ENCODE results near the gene BAIAP2.
A peak's percentile ranks its signal among the peaks of the same experiment; 100 is the strongest.
"Not testable (repeated sequence)": the region's sequence is repeated elsewhere in the genome, so short reads cannot be mapped to it uniquely, and the experiment has no call there.

BAIAP2 gene

DNA sequence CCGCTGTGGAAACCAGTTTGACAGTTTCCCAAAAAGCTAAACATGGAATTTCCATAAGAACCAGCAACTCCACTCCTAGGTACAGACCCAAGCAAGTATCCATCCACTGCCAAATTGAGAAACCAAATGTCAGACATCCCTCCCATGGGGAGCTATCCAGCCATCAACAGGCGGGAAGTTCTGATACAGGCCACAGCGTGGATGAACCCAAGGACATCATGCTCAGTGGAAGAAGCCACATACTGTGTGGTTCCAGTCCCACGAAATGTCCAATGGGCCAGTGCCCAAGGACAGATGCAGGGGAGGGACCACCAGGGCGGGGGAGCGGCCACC, 12.6 kb upstream of the BAIAP2 start:
- no peak for DNase-seq

DNA sequence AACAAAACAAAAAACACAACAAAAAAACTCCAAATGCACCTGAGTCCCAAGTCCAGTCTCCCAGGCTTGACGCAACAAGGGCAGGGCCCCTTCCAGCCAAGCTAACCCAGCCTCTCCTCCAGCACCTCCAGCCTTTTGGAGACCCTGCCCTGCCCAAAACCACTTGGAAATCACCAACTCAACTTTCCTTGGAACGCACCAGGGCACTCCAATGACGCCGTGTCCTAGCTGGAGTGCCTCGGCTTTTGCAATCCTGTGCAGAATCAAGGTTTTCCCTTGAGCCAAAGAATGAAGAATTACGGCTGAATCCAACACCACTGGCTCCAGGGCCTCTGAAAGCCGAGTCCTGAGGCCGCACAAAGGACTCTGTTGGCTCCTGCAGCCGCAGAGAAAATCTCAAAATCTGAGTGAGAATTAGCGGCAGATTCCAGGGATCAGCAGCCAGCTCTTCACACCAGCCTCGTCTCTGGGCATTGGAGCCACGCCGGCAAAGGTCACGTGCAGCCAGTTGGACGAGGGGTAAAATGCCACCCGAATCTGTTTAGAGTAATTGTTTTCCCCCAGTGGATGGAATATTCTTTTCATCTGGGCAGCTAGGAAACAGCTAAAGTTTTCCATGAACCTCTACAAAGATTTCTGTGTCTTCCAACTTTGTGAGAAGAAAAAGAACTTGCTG, 9.7 kb upstream of the BAIAP2 start:
- no peak for DNase-seq

DNA sequence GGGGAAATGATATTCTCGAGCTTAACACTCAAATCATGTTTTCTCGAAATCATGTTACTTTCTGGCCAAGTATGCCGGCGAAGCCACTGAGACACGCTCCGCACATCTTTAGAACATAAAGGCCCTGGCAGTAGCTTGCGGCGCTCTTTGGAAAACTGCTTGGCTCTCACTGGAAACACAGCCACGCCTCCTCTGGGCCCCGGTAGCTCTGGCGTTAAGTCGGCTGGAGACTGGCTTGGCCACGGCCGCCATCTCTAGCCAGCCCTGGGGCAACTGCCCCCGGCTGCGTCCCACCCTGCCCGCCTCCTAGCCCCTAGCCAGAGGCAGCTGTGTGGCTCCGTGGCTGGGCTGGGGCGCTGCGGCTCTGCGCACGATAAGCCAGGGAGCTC, 9.2 kb upstream of the BAIAP2 start:
- no peak for DNase-seq

DNA sequence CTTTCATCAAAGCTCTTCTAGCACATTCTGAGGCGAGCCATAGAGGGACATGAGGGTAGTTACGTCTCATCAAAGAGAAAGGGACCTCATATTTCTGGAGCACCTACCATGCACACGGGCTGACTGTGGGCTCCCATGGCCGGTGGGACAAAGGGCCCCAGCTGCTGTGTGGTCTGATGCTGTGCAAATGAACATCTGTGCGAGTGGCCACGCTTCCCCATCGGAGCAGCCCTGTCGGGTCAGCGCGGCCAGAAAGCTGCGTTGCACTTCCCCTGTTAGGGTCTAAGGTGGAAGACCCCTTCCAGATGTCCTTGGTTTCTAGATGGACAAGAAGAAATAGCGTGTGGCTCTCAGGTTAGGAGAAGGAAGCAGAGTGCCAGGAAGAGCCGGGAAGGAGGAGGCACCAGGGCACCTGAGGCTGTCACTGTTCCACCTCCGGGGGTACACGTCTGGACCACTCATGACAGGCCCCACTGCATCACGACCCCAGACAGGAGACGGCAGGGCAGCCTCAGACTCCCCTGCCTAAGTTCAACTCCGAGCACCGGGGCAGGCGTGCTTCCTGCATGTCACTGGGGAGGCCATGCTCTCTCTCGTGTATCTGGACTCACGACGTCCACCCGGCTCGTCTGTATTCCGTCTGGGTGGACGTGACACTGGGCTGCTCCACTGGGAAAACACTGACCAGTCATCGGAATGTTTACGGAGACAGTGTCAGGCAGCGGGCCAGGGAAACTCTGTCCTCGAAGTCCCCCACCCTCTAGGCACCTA, 8.5 kb upstream of the BAIAP2 start:
- no peak for DNase-seq

DNA sequence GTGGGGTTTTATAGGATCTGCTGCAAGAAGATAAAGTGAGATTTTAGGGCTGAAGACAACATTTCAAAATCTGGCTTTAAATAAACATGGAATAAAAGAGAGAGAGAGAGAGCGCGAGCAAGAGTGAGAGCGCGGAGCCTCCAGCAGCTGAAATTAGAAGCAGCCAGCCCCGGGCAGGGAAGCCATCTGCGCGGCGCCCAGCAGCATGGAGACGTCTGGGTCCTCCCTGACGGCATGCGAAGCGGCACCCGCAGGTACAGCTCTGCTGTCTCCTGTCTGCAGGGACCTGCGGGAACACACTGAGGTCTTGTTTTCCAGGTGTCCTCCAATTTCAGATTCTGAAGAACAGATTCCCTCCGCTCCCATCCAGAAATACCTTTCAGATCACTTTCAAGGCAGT, 7.9 kb upstream of the BAIAP2 start:
- DNase-seq, result no peak

DNA sequence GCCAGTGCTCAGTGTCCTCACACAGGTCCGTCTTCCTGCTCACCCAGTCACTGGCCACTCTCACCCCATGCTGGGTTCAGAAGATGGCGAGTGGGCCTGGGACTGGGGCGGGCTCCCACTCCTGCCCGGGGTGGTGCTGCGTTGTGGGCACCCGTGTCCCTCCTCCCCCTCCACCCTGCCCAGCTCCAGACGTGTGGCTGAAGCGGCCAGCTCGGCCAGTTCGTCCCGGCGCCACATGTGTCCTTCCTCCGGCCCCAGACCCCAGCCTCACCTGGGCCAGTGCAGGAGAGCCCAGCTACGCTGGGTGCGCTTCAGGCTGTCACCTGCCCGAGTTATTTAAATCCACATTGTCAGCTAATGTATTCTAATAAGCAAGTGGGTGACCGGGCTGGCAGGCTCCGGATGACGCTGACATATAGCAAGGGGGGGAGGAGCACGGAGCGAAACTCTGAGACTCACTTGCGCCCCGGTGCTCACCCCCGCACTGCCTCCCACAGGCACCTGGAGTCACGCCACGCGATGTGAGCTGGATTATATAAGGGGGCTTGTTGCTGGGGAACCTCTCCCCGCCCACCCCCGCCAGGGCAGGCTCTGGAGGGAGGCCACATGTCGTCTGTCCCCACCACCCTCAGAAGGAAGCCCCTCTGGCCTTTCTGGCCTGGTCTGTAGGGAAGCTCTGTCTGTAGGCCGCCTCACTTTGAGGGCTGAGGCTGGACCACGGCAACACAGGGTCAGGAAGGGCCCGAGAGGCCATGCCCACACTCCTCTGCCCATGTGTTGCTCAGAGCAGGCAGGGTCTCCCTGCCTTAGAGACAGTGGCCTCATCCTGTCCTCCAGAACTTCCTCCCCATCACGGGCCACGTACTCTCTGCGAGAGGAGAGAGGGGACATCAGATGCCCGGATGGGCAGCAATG, 7.1 kb upstream of the BAIAP2 start:
- no peak for DNase-seq

DNA sequence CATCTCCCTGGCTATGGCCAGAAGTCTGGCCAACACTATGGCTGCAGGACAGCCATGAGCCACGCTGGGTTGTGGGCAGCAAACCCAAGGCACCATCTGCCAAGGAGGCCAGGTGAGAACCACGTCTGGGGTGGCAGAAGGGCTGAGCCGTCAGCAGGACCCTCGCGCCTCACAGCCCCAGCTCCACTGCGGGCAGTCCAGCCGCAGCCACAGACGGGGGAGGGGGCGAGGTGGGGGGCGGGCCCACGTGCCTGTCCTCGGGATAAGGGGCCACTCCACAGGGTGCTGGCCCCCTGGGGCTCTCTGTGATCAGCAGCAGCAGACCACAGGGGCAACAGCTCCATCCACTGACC, 6.5 kb upstream of the BAIAP2 start:
- DNase-seq, result no peak

DNA sequence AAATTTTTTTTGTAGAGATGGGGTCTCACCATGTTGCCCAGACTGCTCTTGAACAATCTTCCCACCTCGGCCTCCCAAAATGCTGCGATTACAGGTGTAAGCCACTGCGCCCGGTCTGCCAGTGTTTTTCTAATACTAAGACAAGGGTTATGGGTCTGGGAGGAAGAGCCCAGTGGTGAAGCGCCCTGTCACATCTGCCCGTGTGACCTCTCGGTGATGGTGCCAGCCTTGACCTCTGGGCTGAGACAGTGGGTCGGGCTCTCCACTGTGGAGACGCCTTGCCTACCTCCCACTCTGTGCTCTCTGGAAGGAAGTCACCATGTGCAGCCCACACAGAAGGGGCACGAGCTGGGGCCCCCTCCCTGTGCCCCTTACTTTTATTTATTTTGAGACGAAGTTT, 5.1 kb upstream of the BAIAP2 start:
- DNase-seq, result no peak

DNA sequence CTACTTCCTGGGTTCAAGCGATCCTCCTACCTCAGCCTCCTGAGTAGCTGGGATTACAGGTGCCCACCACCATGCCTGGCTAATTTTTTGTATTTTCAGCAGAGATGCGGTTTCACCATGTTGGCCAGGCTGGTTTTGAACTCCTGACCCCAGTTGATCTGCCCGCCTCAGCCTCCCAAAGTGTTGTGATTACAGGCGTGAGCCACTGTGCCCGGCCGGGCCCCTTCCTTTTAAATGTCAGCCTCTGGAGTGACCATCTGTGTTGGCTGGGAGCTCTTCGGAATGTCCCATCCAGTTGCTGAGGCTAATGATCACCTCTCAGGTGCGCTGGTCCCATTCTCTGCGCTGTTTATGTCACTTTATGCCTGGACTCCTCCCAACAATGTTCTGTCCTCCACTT, 4.6 kb upstream of the BAIAP2 start:
- not testable (repeated sequence) for DNase-seq

DNA sequence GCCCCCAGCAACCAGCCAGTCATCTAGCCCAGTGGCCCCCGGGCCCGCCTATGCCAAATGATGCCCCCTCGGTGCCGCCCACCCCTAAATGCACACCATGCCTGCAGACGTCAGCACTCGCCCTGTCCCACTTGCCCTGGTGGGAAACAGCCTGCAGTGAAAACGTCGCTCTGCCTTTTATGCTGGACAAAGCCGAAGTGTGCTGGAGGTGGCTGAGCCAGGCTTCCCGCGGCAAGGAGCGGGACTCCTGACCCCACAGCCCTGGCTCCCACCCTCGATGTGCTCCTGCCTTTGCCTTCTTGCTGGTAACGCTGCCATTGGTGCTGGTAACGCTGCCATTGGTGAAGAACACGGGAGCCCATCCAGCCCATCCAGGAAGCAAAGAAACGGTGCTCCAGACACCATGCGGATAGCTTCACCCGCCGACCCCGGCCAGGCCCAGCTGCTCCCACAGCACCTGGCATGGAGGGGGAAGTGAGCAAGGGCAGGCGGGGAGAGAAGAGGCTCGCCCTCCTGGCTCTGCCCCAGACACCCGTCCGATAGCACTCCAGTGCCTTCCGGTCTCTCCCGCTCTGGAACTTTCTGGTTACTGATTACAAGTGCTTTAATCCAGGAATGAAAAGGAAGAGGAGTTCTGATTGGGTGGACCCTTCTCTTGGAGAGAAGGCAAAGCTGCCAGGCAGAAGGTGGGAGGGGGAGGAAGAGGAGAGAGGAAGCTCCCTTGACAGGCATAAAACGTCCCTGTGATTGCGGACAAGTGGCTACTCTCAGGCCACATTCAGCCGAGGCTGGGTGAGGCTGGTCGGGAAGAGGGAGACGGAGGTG, 4.0 kb upstream of the BAIAP2 start:
- DNase-seq, result no peak

DNA sequence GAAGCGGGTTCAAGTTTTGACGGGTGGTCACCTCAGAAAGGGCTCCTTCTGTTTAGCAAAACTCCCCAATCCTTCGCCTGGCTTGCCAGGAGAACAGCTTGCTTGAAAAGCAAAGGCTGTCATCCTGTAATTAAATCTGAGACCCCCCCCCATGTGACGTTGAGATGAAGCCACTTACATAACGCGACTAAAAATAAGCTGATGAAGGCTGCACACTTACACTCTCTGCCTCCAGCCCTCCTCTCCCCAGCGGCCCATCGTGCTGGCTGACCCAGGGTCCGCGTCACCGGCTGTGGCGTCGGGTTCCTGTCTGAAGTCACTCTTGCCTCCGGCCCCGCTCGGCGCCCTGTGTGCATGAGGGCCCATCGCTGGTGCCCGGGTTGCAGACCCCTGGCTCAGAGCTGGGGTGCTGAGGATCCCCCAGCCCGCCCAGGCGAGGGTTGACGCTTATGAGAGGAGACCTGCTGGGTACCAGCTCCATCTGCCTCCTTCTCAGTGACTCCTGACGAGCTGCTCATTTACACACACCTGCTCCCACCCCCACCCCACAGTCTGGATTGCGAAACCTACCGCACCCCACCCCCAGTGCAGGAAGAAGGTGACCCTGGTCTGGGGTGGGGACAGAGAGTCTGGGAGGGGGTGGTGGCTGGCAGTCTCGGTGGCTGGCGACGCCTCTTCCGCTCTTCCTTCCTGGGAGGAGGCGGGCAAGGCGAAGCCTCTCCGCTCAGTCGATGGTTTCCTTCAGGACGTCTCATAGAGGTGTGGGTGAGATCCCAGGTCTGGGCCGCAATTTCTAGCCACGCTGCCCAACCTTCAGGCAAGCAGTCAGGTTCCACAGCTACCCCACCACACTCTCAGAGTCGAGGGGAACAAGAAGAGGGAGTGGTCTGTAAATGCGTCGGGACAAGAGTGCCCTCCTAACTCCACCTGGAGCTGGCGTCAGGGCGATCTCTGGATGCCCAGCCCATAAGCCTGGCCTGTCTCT, 3.1 kb upstream of the BAIAP2 start:
- no peak for DNase-seq

DNA sequence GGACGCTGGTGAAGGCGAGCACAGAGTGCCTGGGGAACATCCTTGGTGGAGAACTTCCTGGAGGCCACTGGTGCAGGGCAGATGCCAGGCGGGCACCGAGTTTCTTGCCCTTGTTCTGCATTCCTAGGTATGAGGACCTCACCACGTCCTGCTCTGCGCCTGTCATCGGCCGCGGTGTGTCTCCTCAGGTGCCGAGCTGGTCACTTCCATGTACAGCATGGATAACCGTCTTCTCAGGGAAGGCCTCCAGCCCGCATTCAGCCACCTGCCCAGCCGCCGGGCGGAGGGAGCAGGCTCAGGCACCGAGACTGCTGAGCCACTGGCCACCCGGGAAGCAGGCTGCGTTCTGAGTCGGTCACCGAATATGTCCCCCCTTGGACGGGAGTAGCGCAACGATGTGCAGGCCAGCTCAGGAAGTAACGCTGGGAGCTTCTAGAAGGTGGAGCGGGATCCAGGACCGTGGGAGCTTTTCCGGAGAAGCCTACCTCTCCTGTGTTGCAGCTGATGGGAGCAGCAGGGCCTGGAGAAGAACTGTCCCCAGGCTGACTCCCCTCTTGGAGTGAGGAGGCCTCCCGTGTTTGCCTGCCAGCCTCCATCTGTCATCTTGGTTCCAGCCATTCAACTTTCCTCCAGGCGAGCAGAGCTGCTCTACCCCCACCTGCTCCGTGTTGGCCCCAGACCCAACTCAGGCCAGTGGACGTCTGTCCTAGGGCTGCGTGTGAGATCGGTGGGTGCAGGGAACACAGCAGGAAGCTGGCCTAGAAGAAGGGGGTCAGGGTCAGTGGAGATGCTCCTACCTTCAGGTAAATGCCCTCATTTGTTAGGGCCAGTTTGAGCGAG, 2.1 kb upstream of the BAIAP2 start:
- no peak for DNase-seq

DNA sequence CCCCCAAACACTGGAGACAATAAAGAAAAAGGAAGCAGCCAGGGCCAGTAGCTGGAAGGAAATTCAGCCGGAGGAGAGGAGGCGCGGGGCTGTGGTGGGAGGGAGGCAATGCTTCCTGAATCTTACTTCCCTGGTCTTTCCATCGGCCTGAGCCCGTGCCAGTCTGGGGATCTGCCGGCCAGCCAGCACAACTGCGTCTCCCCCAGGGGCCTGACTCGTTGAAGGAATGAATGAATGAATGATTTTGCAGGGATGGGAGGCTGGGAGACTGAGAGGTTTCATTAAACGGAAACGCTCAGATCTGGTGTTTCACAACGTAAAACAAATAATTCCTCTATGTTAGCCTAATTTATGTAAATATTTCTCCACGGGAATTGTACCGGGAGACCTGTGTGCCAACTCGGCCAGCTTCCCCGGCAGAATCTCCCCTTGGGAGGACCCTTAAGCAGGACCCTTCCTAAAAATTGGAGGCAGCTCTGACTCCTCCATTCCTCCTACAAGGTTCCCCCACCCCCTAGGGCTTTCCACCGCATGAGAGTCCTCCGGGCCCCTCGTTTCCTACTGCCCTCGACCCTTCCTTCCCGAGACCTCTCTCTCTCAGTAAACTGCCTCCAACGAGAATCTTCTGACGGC, 1.3 kb upstream of the BAIAP2 start:
- no peak for DNase-seq

DNA sequence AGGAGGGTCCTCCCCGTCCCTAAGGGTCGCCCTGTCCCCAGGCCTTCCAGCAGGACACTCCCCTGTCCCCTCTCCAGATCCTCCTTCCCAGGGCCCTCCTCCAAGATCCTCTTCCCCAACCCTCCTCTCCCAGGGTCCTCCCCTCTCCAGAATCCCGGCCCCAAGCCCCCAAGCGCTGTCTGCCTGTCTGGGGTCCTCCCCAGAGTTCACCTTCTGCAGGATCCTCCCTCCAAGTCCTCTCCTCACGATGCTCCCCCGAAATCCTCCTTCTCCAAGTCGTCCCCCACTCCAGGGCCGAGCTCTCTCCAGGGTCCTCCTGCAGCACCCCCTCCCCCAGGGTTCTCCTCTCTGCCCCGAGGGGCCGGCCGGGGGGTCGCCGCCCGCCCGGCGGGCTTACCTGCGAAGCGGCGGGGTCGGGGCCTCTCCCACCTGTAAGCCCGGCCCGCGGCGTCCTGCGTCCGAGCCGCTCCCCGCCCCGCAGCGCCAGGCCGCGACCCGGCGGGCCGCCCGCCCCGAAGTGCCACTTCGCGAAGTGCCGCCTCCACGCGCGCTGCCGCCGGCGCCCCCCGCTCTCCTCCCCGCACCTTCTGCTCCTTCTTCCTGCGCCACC, 678 bp upstream of the BAIAP2 start:
- DNase-seq, result no peak

DNA sequence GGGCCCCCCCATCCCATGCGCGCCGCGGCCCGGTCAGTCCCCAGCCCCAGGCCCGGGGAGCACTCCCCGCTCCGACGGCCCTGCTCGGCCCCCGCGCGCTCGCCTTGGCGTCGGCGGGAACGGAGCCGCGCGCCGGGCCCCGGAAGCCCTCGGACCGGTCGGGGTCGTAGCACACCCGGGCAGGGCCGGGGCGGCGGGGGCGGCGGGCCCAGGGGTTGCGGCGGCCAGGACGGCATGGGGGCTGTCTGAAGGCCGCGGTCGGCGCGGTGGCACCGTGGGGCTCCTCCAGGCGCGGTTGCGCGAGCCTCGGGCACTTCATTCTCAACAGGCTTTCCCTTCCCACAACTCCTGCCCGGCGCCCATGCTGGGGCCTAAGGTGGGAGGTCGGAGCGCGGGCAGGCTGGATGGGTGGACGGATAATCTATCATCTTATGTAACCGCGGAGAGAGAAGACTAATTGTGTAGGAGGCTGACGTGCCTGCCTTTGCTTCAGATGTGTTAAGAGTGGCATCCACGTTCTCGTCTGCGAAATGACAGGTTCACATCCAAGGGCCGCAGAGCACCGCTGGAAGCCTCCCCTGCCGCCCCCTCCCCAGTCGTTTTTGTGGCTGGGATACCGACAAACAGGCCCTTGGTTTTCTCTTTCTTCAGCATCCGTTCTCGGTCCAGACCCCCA, 708 bp downstream of the BAIAP2 start:
- DNase-seq, result peak; percentile 21

DNA sequence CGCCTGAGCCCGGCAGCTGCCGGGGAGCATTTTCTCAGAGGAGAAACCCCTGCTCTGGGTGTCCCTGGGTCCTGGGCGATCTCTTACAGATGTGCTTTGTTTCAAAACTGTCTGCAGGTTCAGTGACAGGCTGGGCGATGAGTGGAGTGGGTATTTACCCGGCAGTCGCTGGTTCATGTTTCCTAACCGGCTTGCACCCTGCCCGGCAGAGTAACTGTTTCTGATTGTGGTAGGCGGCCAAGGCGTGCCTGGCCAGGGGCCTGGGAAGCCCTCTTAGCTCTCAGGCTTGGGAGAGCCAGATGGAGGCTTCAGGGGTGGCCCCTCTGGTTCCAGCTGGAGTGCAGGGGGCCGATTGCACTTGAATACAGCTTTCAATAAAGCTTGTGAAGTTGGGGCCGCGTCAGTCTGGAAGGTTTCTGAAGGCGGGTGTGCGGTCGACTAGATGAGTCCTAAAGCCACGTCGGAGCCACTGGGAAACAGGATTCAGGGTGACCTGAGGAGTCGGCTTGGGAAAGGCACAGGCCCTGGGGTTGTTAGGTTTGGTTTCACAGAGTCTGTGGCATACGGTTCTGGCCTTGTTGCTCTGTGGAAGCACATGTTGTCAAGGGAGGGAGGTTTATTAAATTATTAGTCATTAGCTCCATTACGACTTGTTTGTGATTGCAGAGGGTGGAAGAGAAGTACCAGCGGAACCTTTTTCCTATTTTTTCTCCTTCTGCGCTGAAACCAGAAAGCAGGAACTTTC, 1.4 kb downstream of the BAIAP2 start:
- no peak for DNase-seq

DNA sequence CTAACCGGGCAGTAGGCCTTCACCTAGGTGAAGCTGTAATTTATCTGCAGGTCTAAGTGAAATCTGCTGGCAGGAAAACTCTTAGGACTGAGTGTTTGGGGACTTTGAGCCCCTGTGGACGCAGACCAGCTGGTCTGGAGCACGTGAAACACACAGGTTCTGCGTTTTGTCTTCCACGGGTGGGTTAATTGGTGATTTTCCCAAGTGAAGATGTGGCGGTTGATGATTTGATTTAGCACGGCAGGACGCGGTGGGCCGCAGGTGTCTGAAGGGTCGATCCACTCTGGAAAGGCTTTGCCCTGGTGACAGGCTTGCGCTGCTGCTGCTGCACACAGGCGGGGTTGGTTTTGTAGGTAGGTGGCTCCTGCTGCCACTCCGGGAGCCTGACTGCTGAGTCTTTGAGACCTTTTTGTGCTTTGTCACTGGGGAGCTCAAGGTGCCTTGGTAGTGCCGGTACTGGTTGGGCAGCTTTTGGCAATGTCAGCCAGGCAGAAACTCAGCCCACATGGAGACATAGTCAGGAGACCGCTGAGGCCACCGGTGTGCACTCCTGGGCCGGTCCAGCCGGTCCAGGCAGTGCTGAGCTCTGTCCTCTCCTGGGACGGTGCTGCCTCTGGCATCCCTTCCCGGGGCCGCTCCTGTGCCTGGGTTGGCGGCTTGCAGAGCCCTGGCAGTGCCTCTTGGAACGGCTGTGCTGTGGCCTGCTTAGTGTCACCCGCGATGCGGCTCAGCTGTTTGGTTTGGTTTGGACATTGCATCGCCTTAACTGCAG, 2.3 kb downstream of the BAIAP2 start:
- no peak for DNase-seq
